Hepatocyte (in vitro differentiated cells): ENCODE data around the gene DPY19L2.
"Not testable (repeated sequence)": the region's sequence is repeated elsewhere in the genome, so short reads cannot be mapped to it uniquely, and the experiment has no call there.

Source experiments
- EZH2 ChIP-seq: fragments of 200-600 bp; sonication (generic); IDR thresholded peaks from 2 replicates; pipeline ENCODE4 v1.6.1; 2016; ENCODE audit warnings: antibody characterized with exemption, mild to moderate bottlenecking, borderline replicate concordance
- EZH2phosphoT487 ChIP-seq: fragments of 200-600 bp; sonication (generic); IDR thresholded peaks from one replicate; pipeline ENCODE4 v1.6.1; 2018; ENCODE audit warnings: antibody characterized with exemption, mild to moderate bottlenecking, low read depth, moderate library complexity; ENCODE audit not compliant: unreplicated experiment, severe bottlenecking
- TF ChIP-seq, protein P1 (sequence below): fragments of 200-600 bp; sonication (generic); IDR thresholded peaks from 2 replicates; pipeline ENCODE4 v1.5.1; 2016; ENCODE audit warnings: antibody characterized with exemption, mild to moderate bottlenecking; ENCODE audit not compliant: poor library complexity

DNA sequence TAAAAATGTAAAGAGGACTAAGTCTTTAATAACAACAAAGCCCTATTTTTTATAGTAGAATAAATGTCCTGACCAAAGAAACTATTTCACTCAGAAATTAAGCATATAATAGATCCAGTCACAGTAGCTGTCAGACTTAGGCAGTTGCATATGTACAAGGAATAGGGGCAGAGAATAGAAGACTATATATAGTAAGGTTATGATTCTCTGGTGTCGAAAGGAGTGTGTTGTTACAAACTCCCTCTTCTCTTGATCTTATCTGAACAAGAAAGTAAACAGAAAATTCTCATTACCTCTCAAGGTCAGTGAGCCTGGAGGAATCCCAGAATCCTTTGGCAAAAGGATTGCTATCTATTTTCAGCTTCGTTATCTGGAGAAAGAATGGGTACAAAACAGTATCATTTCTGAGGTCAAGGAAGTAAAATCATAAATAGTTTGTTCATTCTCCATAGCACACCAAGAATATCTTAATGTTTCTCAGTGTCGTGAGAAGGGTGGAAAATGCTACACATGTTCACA is 46.9 kb upstream of the DPY19L2 start:
- TF ChIP-seq, protein P1, sequence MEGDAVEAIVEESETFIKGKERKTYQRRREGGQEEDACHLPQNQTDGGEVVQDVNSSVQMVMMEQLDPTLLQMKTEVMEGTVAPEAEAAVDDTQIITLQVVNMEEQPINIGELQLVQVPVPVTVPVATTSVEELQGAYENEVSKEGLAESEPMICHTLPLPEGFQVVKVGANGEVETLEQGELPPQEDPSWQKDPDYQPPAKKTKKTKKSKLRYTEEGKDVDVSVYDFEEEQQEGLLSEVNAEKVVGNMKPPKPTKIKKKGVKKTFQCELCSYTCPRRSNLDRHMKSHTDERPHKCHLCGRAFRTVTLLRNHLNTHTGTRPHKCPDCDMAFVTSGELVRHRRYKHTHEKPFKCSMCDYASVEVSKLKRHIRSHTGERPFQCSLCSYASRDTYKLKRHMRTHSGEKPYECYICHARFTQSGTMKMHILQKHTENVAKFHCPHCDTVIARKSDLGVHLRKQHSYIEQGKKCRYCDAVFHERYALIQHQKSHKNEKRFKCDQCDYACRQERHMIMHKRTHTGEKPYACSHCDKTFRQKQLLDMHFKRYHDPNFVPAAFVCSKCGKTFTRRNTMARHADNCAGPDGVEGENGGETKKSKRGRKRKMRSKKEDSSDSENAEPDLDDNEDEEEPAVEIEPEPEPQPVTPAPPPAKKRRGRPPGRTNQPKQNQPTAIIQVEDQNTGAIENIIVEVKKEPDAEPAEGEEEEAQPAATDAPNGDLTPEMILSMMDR = not testable (repeated sequence)
- not testable (repeated sequence) for TF ChIP-seq EZH2phosphoT487, EZH2
